H9 (cell line): ENCODE measurements around the gene CST4. TPM values are rescaled to one million over a fixed set of nuclear protein-coding genes. Genes with fewer than 3 reads are reported as not detected.

Experiments used
- DNase-seq: peaks from one replicate; pipeline ENCODE4 v3.0.0-alpha.2; 2017
- H2AFZ ChIP-seq: one replicate; pipeline ENCODE4 v1.6.1; 2013; ENCODE audit warnings: mild to moderate bottlenecking, low read length, control low read depth, moderate library complexity
- H2AK5ac ChIP-seq: 2 replicates; pipeline ENCODE4 v1.6.1; 2013; ENCODE audit warnings: low read length, control low read depth, mixed read lengths; ENCODE audit not compliant: insufficient read length
- H2BK120ac ChIP-seq: one replicate; pipeline ENCODE4 v1.6.1; 2013; ENCODE audit warnings: low read depth, mild to moderate bottlenecking, low read length, control low read depth, inconsistent platforms; ENCODE audit not compliant: poor library complexity, severe bottlenecking
- H2BK12ac ChIP-seq: 2 replicates; pipeline ENCODE4 v1.6.1; 2013; ENCODE audit warnings: low read length, control low read depth, mixed read lengths, low read depth; ENCODE audit not compliant: insufficient read length
- H2BK15ac ChIP-seq: 2 replicates; pipeline ENCODE4 v1.6.1; 2013; ENCODE audit warnings: low read depth, low read length, control low read depth
- H2BK20ac ChIP-seq: one replicate; pipeline ENCODE4 v1.6.1; 2013; ENCODE audit warnings: low read depth, mild to moderate bottlenecking, low read length, control low read depth, inconsistent platforms; ENCODE audit not compliant: poor library complexity, severe bottlenecking
- H2BK5ac ChIP-seq: 2 replicates; pipeline ENCODE4 v1.6.1; 2013; ENCODE audit warnings: low read length, control low read depth, mixed read lengths; ENCODE audit not compliant: insufficient read length
- H3K14ac ChIP-seq: 2 replicates; pipeline ENCODE4 v1.6.1; 2013; ENCODE audit warnings: low read length, control low read depth; ENCODE audit not compliant: insufficient read depth
- H3K18ac ChIP-seq: 2 replicates; pipeline ENCODE4 v1.6.1; 2013; ENCODE audit warnings: low read depth, mild to moderate bottlenecking, mixed read lengths, low read length, control low read depth; ENCODE audit not compliant: insufficient read length
- H3K23ac ChIP-seq: 2 replicates; pipeline ENCODE4 v1.6.1; 2013; ENCODE audit warnings: low read length, control low read depth, mixed read lengths, low read depth; ENCODE audit not compliant: insufficient read length
- H3K23me2 ChIP-seq: 2 replicates; pipeline ENCODE4 v1.6.1; 2013; ENCODE audit warnings: low read depth, mild to moderate bottlenecking, mixed read lengths, low read length, control low read depth; ENCODE audit not compliant: insufficient read length, poor library complexity, severe bottlenecking
- H3K27ac ChIP-seq: 2 replicates; pipeline ENCODE4 v1.5.1; 2013; ENCODE audit warnings: low read length, control low read depth, mixed read lengths, low read depth; ENCODE audit not compliant: insufficient read length
- H3K27me3 ChIP-seq: 2 replicates; pipeline ENCODE4 v1.6.1; 2013; ENCODE audit warnings: low read length, control low read depth, inconsistent platforms; ENCODE audit not compliant: insufficient read depth
- H3K4ac ChIP-seq: 2 replicates; pipeline ENCODE4 v1.6.1; 2013; ENCODE audit warnings: low read depth, mild to moderate bottlenecking, control low read depth, inconsistent platforms, low read length, moderate library complexity
- H3K4me1 ChIP-seq: 2 replicates; pipeline ENCODE4 v1.6.1; 2013; ENCODE audit warnings: low read length, control low read depth, inconsistent platforms; ENCODE audit not compliant: insufficient read depth
- H3K4me2 ChIP-seq: 2 replicates; pipeline ENCODE4 v1.6.1; 2013; ENCODE audit warnings: low read length, control low read depth, mixed read lengths; ENCODE audit not compliant: insufficient read length, insufficient read depth
- H3K56ac ChIP-seq: 2 replicates; pipeline ENCODE4 v1.6.1; 2013; ENCODE audit warnings: low read depth, mild to moderate bottlenecking, mixed read lengths, low read length, control low read depth; ENCODE audit not compliant: insufficient read length
- H3K79me1 ChIP-seq: 2 replicates; pipeline ENCODE4 v1.6.1; 2013; ENCODE audit warnings: low read depth, mild to moderate bottlenecking, moderate library complexity, low read length, control low read depth, inconsistent platforms; ENCODE audit not compliant: insufficient read depth, poor library complexity, severe bottlenecking
- H3K79me2 ChIP-seq: 2 replicates; pipeline ENCODE4 v1.6.1; 2013; ENCODE audit warnings: low read length, control low read depth, inconsistent platforms; ENCODE audit not compliant: insufficient read depth
- H3K9ac ChIP-seq: 2 replicates; pipeline ENCODE4 v1.6.1; 2013; ENCODE audit warnings: low read length, control low read depth, mixed read lengths; ENCODE audit not compliant: insufficient read length; ENCODE audit errors: extremely low read depth
- H3K9me3 ChIP-seq: one replicate; pipeline ENCODE4 v1.6.1; 2013; ENCODE audit warnings: low read depth, low read length, inconsistent platforms; ENCODE audit not compliant: control insufficient read depth
- H3T11ph ChIP-seq: one replicate; pipeline ENCODE4 v1.6.1; 2013; ENCODE audit warnings: mild to moderate bottlenecking, low read length, control low read depth, inconsistent platforms
- H4K20me1 ChIP-seq: one replicate; pipeline ENCODE4 v1.6.1; 2013; ENCODE audit not compliant: control insufficient read depth, insufficient read length, insufficient read depth
- H4K5ac ChIP-seq: 2 replicates; pipeline ENCODE4 v1.6.1; 2013; ENCODE audit warnings: low read depth, mild to moderate bottlenecking, mixed read lengths, low read length, control low read depth; ENCODE audit not compliant: insufficient read length
- H4K8ac ChIP-seq: replicated peaks from 2 replicates; pipeline ENCODE4 v1.6.1; 2013; ENCODE audit warnings: low read length, control low read depth, mixed read lengths, low read depth; ENCODE audit not compliant: insufficient read length
- H4K91ac ChIP-seq: 2 replicates; pipeline ENCODE4 v1.6.1; 2013; ENCODE audit warnings: low read depth, mild to moderate bottlenecking, moderate library complexity, mixed read lengths, low read length, control low read depth; ENCODE audit not compliant: insufficient read length
- H3K27ac Mint-ChIP-seq, 3 experiments: 2 replicates in 2 of 3; 3 replicates in 1 of 3; pipeline ENCODE4 v1.8.0; 2020 to 2021; ENCODE audit warnings: mixed read lengths in 3 of 3, mild to moderate bottlenecking in 1 of 3, moderate library complexity in 1 of 3
- H3K27me3 Mint-ChIP-seq: 2 replicates; pipeline ENCODE4 v1.8.0; 2021; ENCODE audit warnings: low read depth, mild to moderate bottlenecking, moderate library complexity, mixed read lengths
- H3K36me3 Mint-ChIP-seq, 3 experiments: 2 replicates in 2 of 3; 3 replicates in 1 of 3; pipeline ENCODE4 v1.8.0; 2020 to 2021; ENCODE audit warnings: low read depth in 3 of 3, mixed read lengths in 3 of 3; ENCODE audit not compliant: insufficient read depth in 1 of 3
- H3K4me1 Mint-ChIP-seq, 2 experiments: 2 replicates each; pipeline ENCODE4 v1.8.0; 2020; ENCODE audit warnings: mixed read lengths in 2 of 2
- H3K4me3 Mint-ChIP-seq, 2 experiments: 2 replicates in 1 of 2; 3 replicates in 1 of 2; pipeline ENCODE4 v1.8.0; 2020 to 2021; ENCODE audit warnings: mild to moderate bottlenecking in 2 of 2, mixed read lengths in 2 of 2, moderate library complexity in 1 of 2
- H3K9me3 Mint-ChIP-seq, 2 experiments: 2 replicates in 1 of 2; 3 replicates in 1 of 2; pipeline ENCODE4 v1.8.0; 2020; ENCODE audit warnings: mild to moderate bottlenecking in 2 of 2, mixed read lengths in 2 of 2, moderate library complexity in 1 of 2
- WGBS: extraction: QIAGEN DNeasy Blood & Tissue Kit; methylation state at CpG from one replicate; pipeline ENCODE4 v1.1.7; 2013; ENCODE audit warnings: missing lambda C conversion rate, low lambda C conversion rate, mixed read lengths; ENCODE audit not compliant: insufficient read length; ENCODE audit errors: extremely low coverage; 5-methylcytosine and 5-hydroxymethylcytosine counted together
- total RNA-seq: library from RNA; stranded (reverse); gene quantifications from 2 replicates; pipeline ENCODE4 v1.2.1, GENCODE V29; 2021
- TF ChIP-seq, protein P1 (sequence below): fragments of 200-600 bp; sonication (generic); conservative IDR thresholded peaks from 3 replicates; pipeline ENCODE4 v1.8.0; 2021; ENCODE audit warnings: antibody characterized with exemption, mild to moderate bottlenecking

CST4 gene
- total RNA-seq, 1 experiment from 2014 or later: not detected

DNA sequence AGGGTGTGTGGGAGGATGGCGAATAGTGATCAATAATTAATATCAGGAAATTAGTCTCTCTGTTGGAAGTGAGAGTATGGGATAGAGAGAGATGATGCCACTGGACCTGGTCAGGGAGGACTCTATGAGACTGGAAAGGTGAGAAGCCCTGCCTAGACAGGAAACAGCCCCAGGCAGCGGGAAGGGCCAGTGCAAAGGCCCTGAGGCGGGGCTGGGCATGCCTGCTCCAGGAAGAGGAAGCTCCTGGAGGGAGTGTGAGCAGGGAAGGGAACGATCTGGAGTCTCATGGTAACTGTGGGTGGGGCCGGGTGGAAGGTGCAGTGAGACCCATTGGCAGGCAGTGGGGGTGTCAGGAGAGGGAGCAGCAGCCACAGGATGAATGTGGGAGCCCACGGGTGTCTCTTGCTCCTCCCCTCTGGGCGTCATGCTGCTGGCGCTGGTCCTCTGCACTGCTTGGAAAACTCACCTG lies 49.3 kb downstream of the CST4 start:
- Histone ChIP-seq H2BK120ac (no peak overlapping the region), H3K14ac (no peak overlapping the region), H2BK15ac (no peak overlapping the region), H3K23ac (no peak overlapping the region), H3T11ph (no peak overlapping the region), H4K8ac (no peak overlapping the region), H3K23me2 (peaks cover 6% of the 10 kb centered on the region), H3K27me3 (no peaks in the 10 kb centered on the region), H2BK20ac (no peak overlapping the region), H3K27ac (no peak overlapping the region), H3K4ac (no peak overlapping the region), H4K5ac (no peak overlapping the region), H3K9me3 (no peaks in the 10 kb centered on the region), H2AFZ (no peak overlapping the region), H2AK5ac (no peak overlapping the region), H3K79me2 (no peaks in the 10 kb centered on the region), H4K91ac (no peak overlapping the region), H2BK12ac (no peak overlapping the region), H3K79me1 (no peaks in the 10 kb centered on the region), H3K56ac (no peak overlapping the region), H3K4me1 (peaks cover 6% of the 10 kb centered on the region; the same call in 1 of the 2 replicates), H3K18ac (no peak overlapping the region), H3K4me2 (no peak overlapping the region), H4K20me1 (no peaks in the 10 kb centered on the region), H2BK5ac (no peak overlapping the region), H3K9ac (no peak overlapping the region)
- TF ChIP-seq, protein P1, sequence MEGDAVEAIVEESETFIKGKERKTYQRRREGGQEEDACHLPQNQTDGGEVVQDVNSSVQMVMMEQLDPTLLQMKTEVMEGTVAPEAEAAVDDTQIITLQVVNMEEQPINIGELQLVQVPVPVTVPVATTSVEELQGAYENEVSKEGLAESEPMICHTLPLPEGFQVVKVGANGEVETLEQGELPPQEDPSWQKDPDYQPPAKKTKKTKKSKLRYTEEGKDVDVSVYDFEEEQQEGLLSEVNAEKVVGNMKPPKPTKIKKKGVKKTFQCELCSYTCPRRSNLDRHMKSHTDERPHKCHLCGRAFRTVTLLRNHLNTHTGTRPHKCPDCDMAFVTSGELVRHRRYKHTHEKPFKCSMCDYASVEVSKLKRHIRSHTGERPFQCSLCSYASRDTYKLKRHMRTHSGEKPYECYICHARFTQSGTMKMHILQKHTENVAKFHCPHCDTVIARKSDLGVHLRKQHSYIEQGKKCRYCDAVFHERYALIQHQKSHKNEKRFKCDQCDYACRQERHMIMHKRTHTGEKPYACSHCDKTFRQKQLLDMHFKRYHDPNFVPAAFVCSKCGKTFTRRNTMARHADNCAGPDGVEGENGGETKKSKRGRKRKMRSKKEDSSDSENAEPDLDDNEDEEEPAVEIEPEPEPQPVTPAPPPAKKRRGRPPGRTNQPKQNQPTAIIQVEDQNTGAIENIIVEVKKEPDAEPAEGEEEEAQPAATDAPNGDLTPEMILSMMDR: no peak
- WGBS: no CpG with 5 or more reads among the region's 8 CpGs
- H3K27me3 Mint-ChIP-seq: peaks cover 14% of the 10 kb centered on the region
- H3K36me3 Mint-ChIP-seq: peaks cover 0 to 6% (median 2%) of the 10 kb centered on the region in 3 experiments; a peak in 5 of 7 replicates
- peaks cover 27 to 29% of the 10 kb centered on the region in 2 experiments for H3K4me1 Mint-ChIP-seq
- no peak overlapping the region for H3K27ac Mint-ChIP-seq
- no peaks in the 10 kb centered on the region; a peak in 1 of 5 replicates for H3K9me3 Mint-ChIP-seq
- DNase-seq: no peak
- H3K4me3 Mint-ChIP-seq: no peak overlapping the region; a peak in 1 of 5 replicates
